Osteocyte (in vitro differentiated cells): Measurements from ENCODE around the gene MS4A18. TPM values are rescaled to one million over a fixed set of nuclear protein-coding genes. Genes with fewer than 3 reads are reported as not detected.

Experiments
- DNase-seq: peaks from one replicate; pipeline ENCODE4 v3.0.0; 2021; ENCODE audit warnings: mixed read lengths; ENCODE audit not compliant: unreplicated experiment; ENCODE audit errors: extremely low spot score
- H3K27ac Mint-ChIP-seq: one replicate; pipeline ENCODE4 v1.8.0; 2021; ENCODE audit warnings: mild to moderate bottlenecking, mixed read lengths; ENCODE audit not compliant: unreplicated experiment
- H3K27me3 Mint-ChIP-seq: one replicate; pipeline ENCODE4 v1.8.0; 2021; ENCODE audit warnings: mixed read lengths; ENCODE audit not compliant: unreplicated experiment
- H3K36me3 Mint-ChIP-seq: one replicate; pipeline ENCODE4 v1.8.0; 2021; ENCODE audit warnings: mixed read lengths; ENCODE audit not compliant: unreplicated experiment
- H3K4me1 Mint-ChIP-seq: one replicate; pipeline ENCODE4 v1.8.0; 2021; ENCODE audit warnings: mixed read lengths; ENCODE audit not compliant: unreplicated experiment
- H3K4me3 Mint-ChIP-seq: one replicate; pipeline ENCODE4 v1.8.0; 2021; ENCODE audit warnings: mild to moderate bottlenecking, moderate library complexity, mixed read lengths; ENCODE audit not compliant: unreplicated experiment
- H3K9me3 Mint-ChIP-seq: one replicate; pipeline ENCODE4 v1.8.0; 2021; ENCODE audit warnings: mixed read lengths; ENCODE audit not compliant: unreplicated experiment
- CTCF ChIP-seq: fragments of 200-600 bp; sonication (generic); IDR thresholded peaks from 2 replicates; pipeline ENCODE4 v1.5.0; 2021; ENCODE audit warnings: antibody characterized with exemption, mild to moderate bottlenecking, moderate library complexity
- total RNA-seq: library from RNA; stranded (reverse); gene quantifications from 2 replicates; pipeline ENCODE4 v1.2.1, GENCODE V29; 2021

The MS4A18 gene
- total RNA-seq, 1 donor from 2014 or later, result not detected

DNA sequence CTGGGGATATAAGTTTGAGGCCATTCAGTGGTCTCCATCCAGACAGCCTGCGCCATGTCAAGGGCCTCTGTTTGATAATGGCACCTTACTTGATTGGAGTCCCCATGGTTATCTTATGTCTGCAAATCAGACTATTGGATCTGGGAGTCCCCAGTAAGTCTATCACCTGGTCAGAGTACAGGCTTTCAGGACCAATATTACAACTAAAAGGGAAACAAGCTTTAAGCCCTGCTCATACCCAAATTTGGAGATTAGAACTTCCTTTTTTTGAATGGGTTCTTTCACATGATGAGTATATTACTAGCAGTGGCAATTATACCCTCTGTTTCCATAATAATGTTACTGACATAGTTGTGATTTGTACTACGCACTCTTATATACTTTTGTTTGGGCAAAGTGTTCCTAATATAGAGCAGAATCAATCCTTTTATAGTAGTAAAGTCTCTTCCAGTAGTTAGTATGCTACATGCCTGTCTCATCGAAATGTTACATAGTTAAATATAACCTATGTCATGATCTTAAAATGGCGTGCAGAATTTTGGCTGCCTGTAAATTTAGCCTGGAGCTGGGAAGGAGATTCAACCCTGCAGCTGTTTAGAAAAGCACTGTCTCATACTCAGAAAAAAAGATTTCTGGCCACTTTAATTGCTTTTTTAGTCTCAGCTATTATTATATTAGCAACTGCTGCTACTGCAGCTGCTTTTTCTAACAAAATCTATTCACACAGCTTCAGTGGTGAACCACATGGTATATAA lies 37.1 kb downstream of the MS4A18 start:
- H3K4me1 Mint-ChIP-seq, result no peaks in the 10 kb centered on the region
- peaks cover 36% of the 10 kb centered on the region for H3K27me3 Mint-ChIP-seq
- no peak for DNase-seq
- no peaks in the 10 kb centered on the region for H3K36me3 Mint-ChIP-seq
- no peak for TF ChIP-seq CTCF
- H3K4me3 Mint-ChIP-seq, result no peak overlapping the region
- H3K27ac Mint-ChIP-seq, result no peak overlapping the region
- H3K9me3 Mint-ChIP-seq, result no peaks in the 10 kb centered on the region

- Mint-ChIP-seq H3K27me3 (peaks cover 40% of the 10 kb centered on the region), H3K9me3 (no peaks in the 10 kb centered on the region), H3K36me3 (no peaks in the 10 kb centered on the region), H3K4me1 (no peaks in the 10 kb centered on the region), H3K27ac (no peak overlapping the region), H3K4me3 (no peak overlapping the region)
- DNase-seq, result no peak
- no peak for TF ChIP-seq CTCF
Measured at GRCh38 chr11:60762851-60763691, 38.6 kb downstream of the MS4A18 start.

- H3K4me1 Mint-ChIP-seq, result no peaks in the 10 kb centered on the region
- no peak for TF ChIP-seq CTCF
- DNase-seq, result no peak
Measured at GRCh38 chr11:60763692-60764369, 39.3 kb downstream of the MS4A18 start.

GRCh38 chr11:60764879-60765278 lies 40.4 kb downstream of the MS4A18 start:
- Mint-ChIP-seq H3K4me1 (no peaks in the 10 kb centered on the region), H3K4me3 (no peak overlapping the region), H3K36me3 (no peaks in the 10 kb centered on the region)

More at GRCh38 chr11:60763692-60764369, 39.3 kb downstream of the MS4A18 start:
- no peak overlapping the region for H3K4me3 Mint-ChIP-seq
- H3K27me3 Mint-ChIP-seq, result peaks cover 43% of the 10 kb centered on the region
- H3K27ac Mint-ChIP-seq, result no peak overlapping the region
- H3K36me3 Mint-ChIP-seq, result no peaks in the 10 kb centered on the region
- no peaks in the 10 kb centered on the region for H3K9me3 Mint-ChIP-seq

More at GRCh38 chr11:60764879-60765278, 40.4 kb downstream of the MS4A18 start:
- no peak for DNase-seq
- no peak for TF ChIP-seq CTCF
- Mint-ChIP-seq H3K9me3 (no peaks in the 10 kb centered on the region), H3K27ac (no peak overlapping the region), H3K27me3 (peaks cover 34% of the 10 kb centered on the region)
